ENCODE results near the gene GDF10.

DNA sequence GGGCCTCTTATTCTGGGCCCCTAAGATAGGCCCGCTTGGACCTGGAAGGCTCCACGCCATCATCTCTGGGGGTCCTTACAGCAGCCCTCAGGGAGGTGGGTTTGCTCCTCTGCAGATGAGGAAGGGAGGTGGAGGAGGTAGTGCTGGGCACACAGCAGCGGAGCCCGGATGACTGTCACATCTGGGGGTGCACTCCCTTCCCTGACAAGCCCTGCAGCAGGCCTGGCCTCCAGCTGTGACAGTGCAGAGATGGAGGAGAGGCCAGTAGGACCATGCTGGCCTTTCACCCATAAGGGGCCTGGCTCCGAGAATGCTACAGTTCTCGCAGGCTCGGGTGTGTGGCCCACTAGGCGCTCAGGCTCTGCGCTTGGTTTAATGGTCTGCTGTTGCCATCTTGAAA lies 31.5 kb downstream of the GDF10 start:
- TF ChIP-seq, protein P1, sequence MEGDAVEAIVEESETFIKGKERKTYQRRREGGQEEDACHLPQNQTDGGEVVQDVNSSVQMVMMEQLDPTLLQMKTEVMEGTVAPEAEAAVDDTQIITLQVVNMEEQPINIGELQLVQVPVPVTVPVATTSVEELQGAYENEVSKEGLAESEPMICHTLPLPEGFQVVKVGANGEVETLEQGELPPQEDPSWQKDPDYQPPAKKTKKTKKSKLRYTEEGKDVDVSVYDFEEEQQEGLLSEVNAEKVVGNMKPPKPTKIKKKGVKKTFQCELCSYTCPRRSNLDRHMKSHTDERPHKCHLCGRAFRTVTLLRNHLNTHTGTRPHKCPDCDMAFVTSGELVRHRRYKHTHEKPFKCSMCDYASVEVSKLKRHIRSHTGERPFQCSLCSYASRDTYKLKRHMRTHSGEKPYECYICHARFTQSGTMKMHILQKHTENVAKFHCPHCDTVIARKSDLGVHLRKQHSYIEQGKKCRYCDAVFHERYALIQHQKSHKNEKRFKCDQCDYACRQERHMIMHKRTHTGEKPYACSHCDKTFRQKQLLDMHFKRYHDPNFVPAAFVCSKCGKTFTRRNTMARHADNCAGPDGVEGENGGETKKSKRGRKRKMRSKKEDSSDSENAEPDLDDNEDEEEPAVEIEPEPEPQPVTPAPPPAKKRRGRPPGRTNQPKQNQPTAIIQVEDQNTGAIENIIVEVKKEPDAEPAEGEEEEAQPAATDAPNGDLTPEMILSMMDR (IDR thresholded peaks at IDR 0.05), result no peak
- TF ChIP-seq POLR2A (IDR thresholded peaks at IDR 0.05), result no peak
